Large intestine (tissue), 3 donors: ENCODE results near the gene SMIM13. TPM values are rescaled to one million over a fixed set of nuclear protein-coding genes. Genes with fewer than 3 reads are reported as not detected.
"Not testable (repeated sequence)": the region's sequence is repeated elsewhere in the genome, so short reads cannot be mapped to it uniquely, and the experiment has no call there.

ENCODE experiments used
- DNase-seq, 2 donors: peaks; one replicate each; pipeline versions ENCODE4 v3.0.0 to v3.0.0-alpha.2; 2013
- H3K27ac ChIP-seq: one replicate; pipeline ENCODE4 v1.5.1; 2013; ENCODE audit warnings: low read length
- H3K27me3 ChIP-seq: 2 replicates; pipeline ENCODE4 v1.6.1; 2013; ENCODE audit warnings: low read length; ENCODE audit not compliant: control insufficient read depth, insufficient read depth
- H3K36me3 ChIP-seq: 2 replicates; pipeline ENCODE4 v1.6.1; 2013; ENCODE audit warnings: low read length; ENCODE audit not compliant: control insufficient read depth, insufficient read depth
- H3K4me1 ChIP-seq: one replicate; pipeline ENCODE4 v1.6.1; 2013; ENCODE audit warnings: low read length; ENCODE audit not compliant: control insufficient read depth, insufficient read depth
- H3K4me3 ChIP-seq: one replicate; pipeline ENCODE4 v1.5.1; 2013; ENCODE audit warnings: low read length
- H3K9me3 ChIP-seq: one replicate; pipeline ENCODE4 v1.6.1; 2013; ENCODE audit warnings: mild to moderate bottlenecking, low read depth, low read length, moderate library complexity; ENCODE audit not compliant: control insufficient read depth
- WGBS: methylation state at CpG from one replicate; pipeline ENCODE4 v1.1.5; 2013; ENCODE audit warnings: low lambda C conversion rate; ENCODE audit not compliant: insufficient coverage; 5-methylcytosine and 5-hydroxymethylcytosine counted together
- polyA plus RNA-seq: library from polyadenylated mRNA; unstranded; fragments of 120-200 nt; gene quantifications from one replicate; pipeline ENCODE4 v1.2.1, GENCODE V29; 2013

The SMIM13 gene
- polyA plus RNA-seq, 1 donor = 13.0 TPM

GRCh38 chr6:11078266-11078665 is 15.4 kb upstream of the SMIM13 start:
- no peaks in the 10 kb centered on the region for H3K9me3 ChIP-seq
- H3K4me1 ChIP-seq = no peaks in the 10 kb centered on the region
- no peak overlapping the region for H3K27ac ChIP-seq
- no peaks in the 10 kb centered on the region for H3K27me3 ChIP-seq
- no peak for DNase-seq
- no CpG with 5 or more reads among the region's 4 CpGs for WGBS
- no peak overlapping the region for H3K4me3 ChIP-seq
- H3K36me3 ChIP-seq = no peaks in the 10 kb centered on the region

GRCh38 chr6:11080296-11080695 is 13.3 kb upstream of the SMIM13 start:
- WGBS = no CpG with 5 or more reads among the region's 3 CpGs
- H3K27me3 ChIP-seq = no peaks in the 10 kb centered on the region
- H3K36me3 ChIP-seq = no peaks in the 10 kb centered on the region
- H3K4me1 ChIP-seq = no peaks in the 10 kb centered on the region
- H3K27ac ChIP-seq = no peak overlapping the region
- H3K4me3 ChIP-seq = no peak overlapping the region
- no peaks in the 10 kb centered on the region for H3K9me3 ChIP-seq
- DNase-seq = no peak

DNA sequence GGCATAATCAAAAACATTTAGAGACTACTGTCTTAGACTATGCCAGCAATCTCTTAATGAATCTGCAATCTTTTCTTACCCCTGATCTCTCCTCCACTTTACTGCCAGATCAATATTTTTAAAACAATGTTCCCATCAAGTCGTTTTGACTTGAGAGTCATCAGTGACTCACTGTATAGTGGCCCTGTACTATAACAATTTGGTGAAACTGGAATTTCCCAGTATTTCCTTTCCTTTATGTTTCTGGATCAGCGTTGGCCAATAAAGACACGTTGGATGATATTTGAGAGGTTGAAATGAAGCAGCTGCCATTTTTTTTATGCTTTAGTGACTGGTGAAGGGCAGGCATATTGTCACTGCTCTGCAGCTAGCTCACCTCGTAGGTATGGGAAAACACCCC is 10.1 kb upstream of the SMIM13 start:
- DNase-seq = no peak
- WGBS = 67% methylated on average over 1 of the region's 4 CpGs
- Histone ChIP-seq H3K4me1 (no peaks in the 10 kb centered on the region), H3K4me3 (no peak overlapping the region), H3K9me3 (peaks cover 3% of the 10 kb centered on the region), H3K36me3 (no peaks in the 10 kb centered on the region), H3K27me3 (no peaks in the 10 kb centered on the region), H3K27ac (no peak overlapping the region)

DNA sequence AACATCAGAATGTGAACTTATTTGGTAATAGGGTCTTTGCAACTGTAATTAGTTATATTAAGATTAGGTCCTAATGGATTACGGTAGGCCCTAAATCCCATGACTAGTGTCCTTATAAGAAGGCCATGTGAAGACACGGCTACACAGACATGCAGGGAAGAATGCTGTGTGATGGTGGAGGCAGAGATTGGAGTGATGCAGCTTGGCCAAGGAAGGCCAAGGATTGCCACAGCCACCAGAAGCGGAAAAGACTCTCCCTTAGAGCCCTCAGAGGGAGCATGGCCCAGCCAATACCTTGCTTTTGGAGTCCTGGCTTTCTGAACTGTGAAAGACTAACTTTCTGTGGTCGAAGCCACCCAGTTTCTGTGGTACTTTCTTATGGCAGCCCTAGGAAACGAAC is 9.7 kb upstream of the SMIM13 start:
- Histone ChIP-seq H3K27ac (no peak overlapping the region), H3K4me1 (no peaks in the 10 kb centered on the region), H3K4me3 (no peak overlapping the region), H3K36me3 (no peaks in the 10 kb centered on the region), H3K9me3 (peaks cover 3% of the 10 kb centered on the region), H3K27me3 (no peaks in the 10 kb centered on the region)
- no peak for DNase-seq
- no CpG with 5 or more reads among the region's 5 CpGs for WGBS

- no peak for DNase-seq
- H3K27ac ChIP-seq = no peak overlapping the region
- H3K4me3 ChIP-seq = no peak overlapping the region
- no peaks in the 10 kb centered on the region for H3K4me1 ChIP-seq
- 60% methylated on average over 2 of the region's 3 CpGs for WGBS
- no peaks in the 10 kb centered on the region for H3K36me3 ChIP-seq
- peaks cover 3% of the 10 kb centered on the region for H3K9me3 ChIP-seq
- no peaks in the 10 kb centered on the region for H3K27me3 ChIP-seq
Observed at GRCh38 chr6:11085758-11086435, 7.7 kb upstream of the SMIM13 start.

DNA sequence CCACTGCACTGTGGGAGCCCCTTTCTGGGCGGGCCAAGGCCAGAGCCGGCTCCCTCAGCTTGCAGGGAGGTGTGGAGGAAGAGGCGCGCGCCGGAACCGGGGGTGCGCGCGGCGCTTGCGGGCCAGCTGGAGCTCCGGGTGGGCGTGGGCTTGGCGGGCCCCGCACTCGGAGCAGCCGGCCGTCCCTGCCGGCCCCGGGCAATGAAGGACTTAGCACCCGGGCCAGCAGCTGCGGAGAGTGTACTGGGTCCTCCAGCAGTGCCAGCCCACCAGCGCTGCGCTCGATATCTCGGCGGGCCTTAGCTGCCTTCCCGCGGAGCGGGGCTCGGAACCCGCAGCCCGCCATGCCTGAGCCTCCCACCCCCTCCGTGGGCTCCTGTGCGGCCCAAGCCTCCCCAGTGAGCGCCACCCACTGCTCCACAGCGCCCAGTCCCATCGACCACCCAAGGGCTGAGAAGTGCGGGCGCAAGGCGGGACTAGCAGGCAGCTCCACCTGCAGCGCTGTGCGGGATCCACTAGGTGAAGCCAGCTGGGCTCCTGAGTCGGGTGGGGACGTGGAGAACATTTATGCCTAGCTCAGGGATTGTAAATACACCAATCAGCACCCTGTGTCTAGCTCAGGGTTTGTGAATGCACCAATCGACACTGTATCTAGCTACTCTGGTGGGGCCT is 6.4 kb upstream of the SMIM13 start:
- not testable (repeated sequence) for H3K27me3 ChIP-seq, H3K9me3 ChIP-seq, H3K4me3 ChIP-seq, H3K4me1 ChIP-seq, H3K27ac ChIP-seq, DNase-seq, H3K36me3 ChIP-seq
- no CpG with 5 or more reads among the region's 47 CpGs for WGBS

- no peaks in the 10 kb centered on the region for H3K4me1 ChIP-seq
- no peaks in the 10 kb centered on the region for H3K27me3 ChIP-seq
- no peak for DNase-seq
- WGBS = no CpG with 5 or more reads among the region's 1 CpG
- H3K36me3 ChIP-seq = no peaks in the 10 kb centered on the region
- H3K4me3 ChIP-seq = no peak overlapping the region
- H3K9me3 ChIP-seq = peaks cover 3% of the 10 kb centered on the region
- H3K27ac ChIP-seq = no peak overlapping the region
Observed at GRCh38 chr6:11089695-11090094, 3.9 kb upstream of the SMIM13 start.

DNA sequence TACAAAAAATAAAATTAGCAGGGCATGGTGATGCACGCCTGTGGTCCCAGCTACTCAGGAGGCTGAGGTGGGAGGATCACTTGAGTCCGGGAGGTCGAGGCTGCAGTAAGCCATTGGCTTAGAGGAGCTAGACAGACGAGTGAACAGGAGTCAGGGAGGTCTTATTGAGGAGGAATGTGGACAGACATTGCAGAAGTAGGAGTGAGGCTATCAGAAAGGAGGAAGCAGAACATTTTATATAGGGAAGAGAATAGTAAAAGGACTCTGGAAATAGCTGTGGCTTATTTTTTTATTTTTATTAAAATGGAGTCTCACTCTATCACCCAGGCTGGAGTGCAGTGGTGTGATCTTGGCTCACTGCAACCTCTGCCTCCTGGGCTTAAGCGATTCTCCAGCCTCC is 2.5 kb upstream of the SMIM13 start:
- 100% methylated on average over 3 of the region's 5 CpGs for WGBS
- not testable (repeated sequence) for H3K36me3 ChIP-seq, H3K27ac ChIP-seq, H3K9me3 ChIP-seq, H3K4me1 ChIP-seq, H3K27me3 ChIP-seq, DNase-seq, H3K4me3 ChIP-seq

- Histone ChIP-seq H3K4me1 (peaks cover 4% of the 10 kb centered on the region), H3K4me3 (peak overlapping the region; percentile 94), H3K27ac (peak overlapping the region; percentile 94), H3K9me3 (no peaks in the 10 kb centered on the region), H3K36me3 (no peaks in the 10 kb centered on the region), H3K27me3 (no peaks in the 10 kb centered on the region)
- DNase-seq = peak in 1 of 2 donors; percentile 45
- 10% methylated on average over 2 of the region's 10 CpGs for WGBS
Observed at GRCh38 chr6:11092668-11093375, 812 bp upstream of the SMIM13 start.

DNA sequence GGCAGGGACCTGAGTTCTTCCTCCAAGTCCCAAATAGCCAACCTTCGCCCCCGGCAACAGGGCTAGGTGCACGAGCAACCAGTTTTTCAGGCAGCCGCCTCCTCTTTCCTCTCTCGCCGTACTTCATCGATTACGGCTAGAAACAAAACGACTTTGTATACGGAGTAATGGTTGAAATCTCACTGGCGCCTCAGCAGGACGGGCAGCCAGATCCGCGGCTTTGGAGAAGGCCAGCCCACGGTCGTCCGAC is 333 bp upstream of the SMIM13 start:
- peaks cover 4% of the 10 kb centered on the region for H3K4me1 ChIP-seq
- DNase-seq = no peak
- H3K9me3 ChIP-seq = no peaks in the 10 kb centered on the region
- H3K4me3 ChIP-seq = peak overlapping the region; percentile 94
- no CpG with 5 or more reads among the region's 17 CpGs for WGBS
- H3K36me3 ChIP-seq = no peaks in the 10 kb centered on the region
- peak overlapping the region; percentile 94 for H3K27ac ChIP-seq
- no peaks in the 10 kb centered on the region for H3K27me3 ChIP-seq
